Ishikawa (cell line): Measurements from ENCODE around the gene DUSP9.

Experiments
- CEBPB ChIP-seq: IDR thresholded peaks from 2 replicates; pipeline ENCODE4 v1.6.1; 2012
- CREB1 ChIP-seq: IDR thresholded peaks from 2 replicates; pipeline ENCODE4 v1.6.1; 2012; ENCODE audit warnings: low read depth
- EGR1 ChIP-seq: IDR thresholded peaks from 2 replicates; pipeline ENCODE4 v1.6.1; 2012
- EP300 ChIP-seq: IDR thresholded peaks from 2 replicates; pipeline ENCODE4 v1.6.1; 2012; ENCODE audit warnings: borderline replicate concordance
- FOXM1 ChIP-seq: IDR thresholded peaks from 2 replicates; pipeline ENCODE4 v1.6.1; 2012; ENCODE audit warnings: low read depth, borderline replicate concordance
- MAX ChIP-seq: IDR thresholded peaks from 2 replicates; pipeline ENCODE4 v1.6.1; 2012
- NFIC ChIP-seq: IDR thresholded peaks from 2 replicates; pipeline ENCODE4 v1.6.1; 2012
- RAD21 ChIP-seq: IDR thresholded peaks from 2 replicates; pipeline ENCODE4 v1.6.1; 2012; ENCODE audit warnings: low read depth
- REST ChIP-seq: IDR thresholded peaks from 2 replicates; pipeline ENCODE4 v1.6.1; 2012; ENCODE audit warnings: low read depth, mild to moderate bottlenecking
- TAF1 ChIP-seq: IDR thresholded peaks from 2 replicates; pipeline ENCODE4 v1.6.1; 2012; ENCODE audit warnings: low read depth, mild to moderate bottlenecking
- TCF12 ChIP-seq: IDR thresholded peaks from 2 replicates; pipeline ENCODE4 v1.6.1; 2012; ENCODE audit warnings: low read depth
- TEAD4 ChIP-seq: IDR thresholded peaks from 2 replicates; pipeline ENCODE4 v1.6.1; 2012
- USF1 ChIP-seq: IDR thresholded peaks from 2 replicates; pipeline ENCODE4 v1.6.1; 2012
- YY1 ChIP-seq: IDR thresholded peaks from 2 replicates; pipeline ENCODE4 v1.6.1; 2012; ENCODE audit warnings: low read depth
- ZBTB7A ChIP-seq: IDR thresholded peaks from 2 replicates; pipeline ENCODE4 v1.6.1; 2012; ENCODE audit warnings: low read depth

Gene DUSP9

GRCh38 chrX:153626025-153626633, 20.9 kb upstream of the DUSP9 start:
- no peak for TF ChIP-seq MAX

- TF ChIP-seq EP300: no peak
- TF ChIP-seq RAD21: no peak
- TF ChIP-seq CEBPB: no peak
- TF ChIP-seq EGR1: no peak
Observed at GRCh38 chrX:153626863-153627674, 19.9 kb upstream of the DUSP9 start.

- TF ChIP-seq TEAD4 (no peak), FOXM1 (no peak), MAX (no peak), TCF12 (no peak), EP300 (no peak), EGR1 (no peak), TAF1 (no peak), NFIC (no peak), YY1 (no peak)
Observed at GRCh38 chrX:153627675-153628111, 19.3 kb upstream of the DUSP9 start.

DNA sequence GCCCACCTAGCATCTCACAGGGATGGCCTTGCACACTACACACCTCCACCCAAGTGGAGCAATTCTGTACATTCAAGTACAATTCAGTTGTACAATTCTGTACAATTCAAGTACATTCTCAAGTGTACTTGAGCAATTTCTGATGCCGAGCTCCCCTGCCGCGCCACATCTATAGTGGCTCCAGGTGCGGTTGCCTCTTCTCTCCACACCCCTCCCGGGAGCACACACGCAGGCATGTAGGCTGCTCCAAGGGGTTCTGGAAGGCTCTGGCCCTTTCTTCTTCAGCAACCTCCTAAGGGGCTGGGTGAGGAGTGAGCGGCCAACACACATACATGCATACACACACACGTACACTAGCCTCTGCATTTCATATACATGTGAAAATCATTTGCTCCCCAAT, 18.9 kb upstream of the DUSP9 start:
- TF ChIP-seq NFIC (no peak), ZBTB7A (no peak), REST (no peak), EP300 (no peak)

DNA sequence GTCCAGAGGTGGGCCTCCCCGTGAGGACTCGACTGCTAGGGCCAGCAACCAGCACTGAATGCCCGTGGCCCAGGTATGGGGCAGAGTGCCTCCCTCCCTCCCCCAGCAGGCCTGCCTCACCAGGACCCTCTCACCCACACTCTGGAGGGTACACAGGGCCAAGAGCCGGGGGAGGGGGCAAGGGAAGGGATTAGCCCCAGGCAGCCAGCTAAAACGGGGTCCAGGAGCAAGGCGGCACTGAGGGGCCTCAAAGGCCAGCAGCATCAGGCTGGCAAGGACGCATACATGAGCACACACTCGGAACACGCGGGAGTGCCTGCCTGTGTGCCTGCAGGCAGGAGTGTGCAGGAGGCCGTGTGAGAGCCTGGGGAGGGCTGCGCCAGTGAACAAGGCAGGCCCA, 18.3 kb upstream of the DUSP9 start:
- TF ChIP-seq TEAD4: no peak
- TF ChIP-seq FOXM1: no peak
- no peak for TF ChIP-seq RAD21
- TF ChIP-seq USF1: no peak
- TF ChIP-seq CEBPB: no peak
- no peak for TF ChIP-seq YY1
- no peak for TF ChIP-seq CREB1
- TF ChIP-seq ZBTB7A: no peak
- no peak for TF ChIP-seq EP300
- TF ChIP-seq TCF12: no peak
- no peak for TF ChIP-seq EGR1
- no peak for TF ChIP-seq NFIC
- no peak for TF ChIP-seq MAX
- TF ChIP-seq REST: no peak

GRCh38 chrX:153631346-153631745, 15.7 kb upstream of the DUSP9 start:
- TF ChIP-seq TCF12: no peak
- no peak for TF ChIP-seq USF1
- no peak for TF ChIP-seq CREB1
- no peak for TF ChIP-seq FOXM1
- TF ChIP-seq YY1: no peak
- TF ChIP-seq NFIC: no peak
- TF ChIP-seq EGR1: no peak
- no peak for TF ChIP-seq EP300
- no peak for TF ChIP-seq TAF1
- no peak for TF ChIP-seq TEAD4
- no peak for TF ChIP-seq REST
- no peak for TF ChIP-seq CEBPB
- no peak for TF ChIP-seq RAD21
- TF ChIP-seq MAX: no peak
